Sigmoid colon (tissue), 7 donors: ENCODE results near the gene SMU1. TPM values are rescaled to one million over a fixed set of nuclear protein-coding genes. Genes with fewer than 3 reads are reported as not detected.

Source experiments
- DNase-seq: peaks from one replicate; pipeline ENCODE4 v3.0.0-alpha.2; 2019
- H3K27ac ChIP-seq, 4 donors: fragments of 200-600 bp; sonication (generic); one replicate each; pipeline ENCODE4 v1.5.1; 2016 to 2019; ENCODE audit warnings: mild to moderate bottlenecking in 1 of 4
- H3K27me3 ChIP-seq, 3 donors: fragments of 200-600 bp; sonication (generic); one replicate each; pipeline ENCODE4 v1.5.1; 2019; ENCODE audit warnings: mild to moderate bottlenecking in 1 of 3
- H3K36me3 ChIP-seq, 4 donors: fragments of 200-600 bp; sonication (generic); one replicate each; pipeline ENCODE4 v1.5.1; 2016 to 2019
- H3K4me1 ChIP-seq, 4 donors: fragments of 200-600 bp; sonication (generic); one replicate each; pipeline ENCODE4 v1.5.1; 2017 to 2019
- H3K4me3 ChIP-seq, 4 donors: fragments of 200-600 bp; sonication (generic); one replicate each; pipeline ENCODE4 v1.5.1; 2017 to 2019; ENCODE audit warnings: mild to moderate bottlenecking in 2 of 4, moderate library complexity in 1 of 4
- H3K9me3 ChIP-seq, 4 donors: fragments of 200-600 bp in 3 of 4; sonication (generic) in 3 of 4; one replicate each; pipeline versions ENCODE4 v1.5.1 to v1.6.1; 2013 to 2019
- CTCF ChIP-seq, 4 experiments: fragments of 450-650 bp in 3 of 4; fragments of 200-600 bp in 1 of 4; IDR thresholded peaks; one replicate each; pipeline ENCODE4 v1.5.1; 2016 to 2019; ENCODE audit warnings: antibody characterized with exemption in 4 of 4, mild to moderate bottlenecking in 3 of 4, moderate library complexity in 2 of 4
- EP300 ChIP-seq, 4 donors: sonication (generic); formaldehyde crosslinking; IDR thresholded peaks; one replicate each; pipeline ENCODE4 v1.6.1; 2017; ENCODE audit warnings: antibody characterized with exemption in 4 of 4
- POLR2A ChIP-seq, 2 donors: fragments of 450-650 bp; IDR thresholded peaks; one replicate each; pipeline ENCODE4 v1.6.1; 2016; ENCODE audit warnings: antibody characterized with exemption in 2 of 2, mild to moderate bottlenecking in 2 of 2, moderate library complexity in 2 of 2
- POLR2AphosphoS5 ChIP-seq, 4 donors: sonication (generic); formaldehyde crosslinking; IDR thresholded peaks; one replicate each; pipeline ENCODE4 v1.6.1; 2017; ENCODE audit warnings: antibody characterized with exemption in 4 of 4
- WGBS, 2 donors: extraction: QIAGEN DNeasy Blood & Tissue Kit; methylation state at CpG; one replicate each; pipeline ENCODE4 v1.1.7; 2013; 5-methylcytosine and 5-hydroxymethylcytosine counted together
- intact Hi-C: fragments of 100-400 bp; cut with DNase I; formaldehyde crosslinking; loops from one replicate; pipeline ENCODE4 v1.15.1; 2023
- polyA plus RNA-seq, 3 donors: library from polyadenylated mRNA; stranded (reverse); fragments of 200-250 nt; gene quantifications; one replicate each; pipeline ENCODE4 v1.2.3, GENCODE V29; 2013
- total RNA-seq, 4 donors: library from RNA; depleted of rRNA; stranded (reverse); fragments of >200 nt; gene quantifications; one replicate each; pipeline ENCODE4 v1.1.0, GENCODE V29; 2016
- donor health status: healthy with polysubstance abuse.
- donor health status: Bipolar disorder and iron deficiency.
- donor health status: healthy.

The SMU1 gene
- total and polyA plus RNA-seq, 7 donors, result 8.4 to 22.3 (median 15.0) TPM

DNA sequence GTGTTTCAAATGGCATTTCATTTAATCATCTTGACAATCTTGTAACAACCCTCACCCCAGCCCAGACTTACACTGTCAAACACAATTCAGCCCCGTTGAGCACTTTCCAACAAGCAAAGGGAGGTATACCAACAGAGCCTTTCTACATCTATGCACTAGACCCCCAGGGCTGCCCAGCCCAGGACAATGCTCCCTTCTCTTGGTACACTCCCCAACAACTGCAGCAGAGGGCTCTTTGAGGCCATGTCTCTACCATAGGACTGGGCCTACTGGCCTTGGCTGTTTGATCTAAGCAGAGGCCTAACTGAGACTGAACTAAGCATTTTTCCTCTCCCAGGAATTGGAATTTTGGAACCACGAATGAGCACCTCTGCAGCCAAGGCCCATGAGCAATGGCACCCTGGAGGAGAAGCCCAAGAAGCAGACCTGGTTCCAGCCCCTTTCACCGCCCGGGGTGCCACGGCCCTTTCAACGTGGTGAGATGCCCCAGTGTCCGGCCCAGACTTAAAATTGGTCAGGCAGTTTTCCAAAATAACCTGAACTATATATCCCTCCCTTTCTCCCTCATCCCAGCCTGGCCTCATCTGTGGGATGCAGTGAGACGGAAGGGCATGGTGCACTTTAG lies 47.0 kb upstream of the SMU1 start:
- 97% methylated on average over 8 of the region's 8 CpGs for WGBS, 2 donors
- peaks cover 0 to 46% (median 9%) of the 10 kb centered on the region in 4 donors for H3K36me3 ChIP-seq

GRCh38 chr9:33120620-33121019 lies 44.1 kb upstream of the SMU1 start:
- Histone ChIP-seq H3K27me3 (no peaks in the 10 kb centered on the region), H3K4me1 (peaks cover 0 to 4% (median 2%) of the 10 kb centered on the region in 4 donors), H3K4me3 (no peak overlapping the region), H3K27ac (no peak overlapping the region), H3K36me3 (peaks cover 0 to 48% (median 9%) of the 10 kb centered on the region in 4 donors), H3K9me3 (no peaks in the 10 kb centered on the region)
- TF ChIP-seq EP300 (IDR thresholded peaks at IDR 0.05), result no peak
- no peak for TF ChIP-seq POLR2AphosphoS5 (IDR thresholded peaks at IDR 0.05)
- no peak for TF ChIP-seq CTCF (IDR thresholded peaks at IDR 0.05)
- TF ChIP-seq POLR2A (IDR thresholded peaks at IDR 0.05), result no peak
- 84 to 90% methylated on average over 1 of the region's 1 CpG for WGBS, 2 donors
- DNase-seq, result no peak
- intact Hi-C loops, result no loop called here

More for the DNA sequence above, 47.0 kb upstream of the SMU1 start:
- Histone ChIP-seq H3K9me3 (no peaks in the 10 kb centered on the region), H3K27ac (no peak overlapping the region), H3K27me3 (no peaks in the 10 kb centered on the region), H3K4me1 (peaks cover 0 to 6% (median 5%) of the 10 kb centered on the region in 4 donors), H3K4me3 (no peak overlapping the region)
- TF ChIP-seq POLR2AphosphoS5 (IDR thresholded peaks at IDR 0.05) (no peak), CTCF (IDR thresholded peaks at IDR 0.05) (no peak), EP300 (IDR thresholded peaks at IDR 0.05) (no peak), POLR2A (IDR thresholded peaks at IDR 0.05) (no peak)
- intact Hi-C loops, result no loop called here
- no peak for DNase-seq

DNA sequence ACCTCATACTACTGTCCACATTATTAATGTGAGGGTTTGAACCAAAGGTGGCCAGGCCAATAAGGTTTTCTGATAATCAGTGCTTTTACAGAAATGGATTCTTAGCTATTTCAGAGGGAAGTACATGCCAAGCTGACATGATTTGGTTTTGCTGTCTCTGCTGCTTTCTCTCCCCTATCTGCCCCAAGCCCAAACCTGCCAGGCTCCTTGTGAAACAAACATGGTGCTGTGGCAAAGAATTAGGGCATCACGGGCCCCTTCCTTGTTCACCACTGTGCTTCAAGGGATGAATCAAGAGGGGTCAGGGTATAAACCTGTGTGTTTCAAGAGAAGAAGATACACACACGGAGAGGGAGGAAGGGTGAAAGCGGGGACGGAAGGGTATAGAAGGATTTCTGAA lies 41.3 kb upstream of the SMU1 start:
- WGBS, 2 donors, result 94 to 97% methylated on average over 4 of the region's 4 CpGs
- Histone ChIP-seq H3K4me3 (no peak overlapping the region), H3K4me1 (peaks cover 0 to 4% (median 0%) of the 10 kb centered on the region in 4 donors), H3K9me3 (no peaks in the 10 kb centered on the region), H3K27me3 (no peaks in the 10 kb centered on the region), H3K36me3 (peaks cover 0 to 65% (median 18%) of the 10 kb centered on the region in 4 donors), H3K27ac (peak overlapping the region in 2 of 4 donors; percentile 11 to 29)
- TF ChIP-seq POLR2A (IDR thresholded peaks at IDR 0.05), result no peak
- no peak for TF ChIP-seq EP300 (IDR thresholded peaks at IDR 0.05)
- TF ChIP-seq CTCF (IDR thresholded peaks at IDR 0.05), result no peak
- no peak for TF ChIP-seq POLR2AphosphoS5 (IDR thresholded peaks at IDR 0.05)
- peak; percentile 62 for DNase-seq
- intact Hi-C loops, result no loop called here

- Histone ChIP-seq H3K27ac (peak overlapping the region in 2 of 4 donors; percentile 11 to 29), H3K4me1 (peaks cover 0 to 4% (median 0%) of the 10 kb centered on the region in 4 donors), H3K36me3 (peaks cover 0 to 70% (median 21%) of the 10 kb centered on the region in 4 donors), H3K4me3 (no peak overlapping the region), H3K27me3 (no peaks in the 10 kb centered on the region), H3K9me3 (no peaks in the 10 kb centered on the region)
- no peak for DNase-seq
- TF ChIP-seq CTCF (IDR thresholded peaks at IDR 0.05) (no peak), POLR2A (IDR thresholded peaks at IDR 0.05) (no peak), POLR2AphosphoS5 (IDR thresholded peaks at IDR 0.05) (no peak), EP300 (IDR thresholded peaks at IDR 0.05) (no peak)
- 36 to 61% methylated on average over 1 of the region's 1 CpG for WGBS, 2 donors
- intact Hi-C loops, result no loop called here
Measured at GRCh38 chr9:33117306-33117705, 40.8 kb upstream of the SMU1 start.
